Measurements from ENCODE around the gene FDX1. TPM values are rescaled to one million over a fixed set of nuclear protein-coding genes. Genes with fewer than 3 reads are reported as not detected.
"Not testable (repeated sequence)": the region's sequence is repeated elsewhere in the genome, so short reads cannot be mapped to it uniquely, and the experiment has no call there.

Gene FDX1
- polyA plus RNA-seq, 2 of the 4 experiments (the other 2 are of a cell fraction) = 13.3 to 15.0 TPM

DNA sequence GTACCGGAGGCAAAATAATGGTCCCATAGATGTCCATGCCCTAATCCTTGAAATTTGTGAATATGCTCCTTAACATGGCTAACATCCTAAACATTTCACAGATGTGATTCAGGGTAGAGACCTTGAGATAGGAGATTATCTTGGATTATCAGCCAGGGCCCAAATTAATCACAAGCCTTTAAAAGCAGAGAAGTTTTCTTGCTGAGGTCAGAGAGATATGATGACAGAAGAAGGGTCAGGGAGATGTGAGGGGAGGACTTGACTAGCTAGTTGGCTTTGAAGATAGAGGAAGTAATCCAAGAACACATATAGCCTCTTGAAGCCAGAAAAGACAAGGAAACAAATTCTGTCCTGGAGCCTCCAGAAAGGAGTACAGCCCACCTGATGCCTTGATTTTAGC is 19.1 kb upstream of the FDX1 start:
- 95% methylated on average over 1 of the region's 1 CpG for WGBS (ENCODE audit: missing lambda C conversion rate)

DNA sequence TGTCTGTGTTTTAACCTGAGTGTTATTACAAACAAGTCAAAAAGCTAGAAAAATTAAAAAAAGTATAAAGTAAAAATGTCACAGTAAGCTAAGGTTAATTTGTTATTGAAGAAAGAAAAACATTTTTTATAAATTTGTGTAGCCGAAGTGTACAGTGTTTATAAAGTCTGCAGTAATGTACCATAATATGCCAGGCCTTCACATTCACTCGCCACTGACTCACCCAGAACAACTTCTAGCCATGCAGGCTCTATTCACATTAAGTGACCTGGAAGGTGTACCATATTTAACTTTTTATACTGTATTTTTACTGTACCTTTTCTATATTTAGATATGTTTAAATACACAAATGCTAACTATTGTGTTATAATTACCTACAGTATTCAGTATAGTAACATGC is 14.7 kb upstream of the FDX1 start:
- Histone ChIP-seq H3K4me1 (no peaks in the 10 kb centered on the region), H3K4me3 (no peak overlapping the region), H3K9me3 (no peaks in the 10 kb centered on the region; the same call in 2 of the 3 replicates), H3K27ac (no peak overlapping the region), H3K4me2 (no peak overlapping the region)
- 89% methylated on average over 2 of the region's 2 CpGs for WGBS (ENCODE audit: missing lambda C conversion rate)
- CTCF ChIA-PET = interaction anchor here (1.3 to 2.2 kb wide), 2 partner anchors 12 to 38 kb away, joined by 3 to 7 read pairs; no protein-coding TSS in a partner anchor
- DNase-seq (ENCODE audit: low read depth in 1 of 2, low spot score in 1 of 2) (no peak), ATAC-seq (no peak), FAIRE-seq (no peak)
- no peak for TF ChIP-seq BHLHE40 (IDR thresholded peaks at IDR 0.05; ENCODE audit: low read depth, low read length)
- no peak for TF ChIP-seq CHD4 (IDR thresholded peaks at IDR 0.05; ENCODE audit: borderline replicate concordance)
- TF ChIP-seq NR3C1 (IDR thresholded peaks at IDR 0.05) = no peak
- no peak for TF ChIP-seq MAZ (IDR thresholded peaks at IDR 0.05; ENCODE audit: borderline replicate concordance, low read depth, low read length)
- TF ChIP-seq EHF (CRISPR knock-in tag; IDR thresholded peaks at IDR 0.05) = no peak
- no peak for TF ChIP-seq FOSB (CRISPR knock-in tag; IDR thresholded peaks at IDR 0.05)
- TF ChIP-seq, protein P1, sequence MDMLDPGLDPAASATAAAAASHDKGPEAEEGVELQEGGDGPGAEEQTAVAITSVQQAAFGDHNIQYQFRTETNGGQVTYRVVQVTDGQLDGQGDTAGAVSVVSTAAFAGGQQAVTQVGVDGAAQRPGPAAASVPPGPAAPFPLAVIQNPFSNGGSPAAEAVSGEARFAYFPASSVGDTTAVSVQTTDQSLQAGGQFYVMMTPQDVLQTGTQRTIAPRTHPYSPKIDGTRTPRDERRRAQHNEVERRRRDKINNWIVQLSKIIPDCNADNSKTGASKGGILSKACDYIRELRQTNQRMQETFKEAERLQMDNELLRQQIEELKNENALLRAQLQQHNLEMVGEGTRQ (IDR thresholded peaks at IDR 0.05) = no peak
- TF ChIP-seq SMC3 (IDR thresholded peaks at IDR 0.05) = no peak
- no peak for TF ChIP-seq CBX2 (IDR thresholded peaks at IDR 0.05; ENCODE audit: borderline replicate concordance, low read depth)
- TF ChIP-seq, protein P2, sequence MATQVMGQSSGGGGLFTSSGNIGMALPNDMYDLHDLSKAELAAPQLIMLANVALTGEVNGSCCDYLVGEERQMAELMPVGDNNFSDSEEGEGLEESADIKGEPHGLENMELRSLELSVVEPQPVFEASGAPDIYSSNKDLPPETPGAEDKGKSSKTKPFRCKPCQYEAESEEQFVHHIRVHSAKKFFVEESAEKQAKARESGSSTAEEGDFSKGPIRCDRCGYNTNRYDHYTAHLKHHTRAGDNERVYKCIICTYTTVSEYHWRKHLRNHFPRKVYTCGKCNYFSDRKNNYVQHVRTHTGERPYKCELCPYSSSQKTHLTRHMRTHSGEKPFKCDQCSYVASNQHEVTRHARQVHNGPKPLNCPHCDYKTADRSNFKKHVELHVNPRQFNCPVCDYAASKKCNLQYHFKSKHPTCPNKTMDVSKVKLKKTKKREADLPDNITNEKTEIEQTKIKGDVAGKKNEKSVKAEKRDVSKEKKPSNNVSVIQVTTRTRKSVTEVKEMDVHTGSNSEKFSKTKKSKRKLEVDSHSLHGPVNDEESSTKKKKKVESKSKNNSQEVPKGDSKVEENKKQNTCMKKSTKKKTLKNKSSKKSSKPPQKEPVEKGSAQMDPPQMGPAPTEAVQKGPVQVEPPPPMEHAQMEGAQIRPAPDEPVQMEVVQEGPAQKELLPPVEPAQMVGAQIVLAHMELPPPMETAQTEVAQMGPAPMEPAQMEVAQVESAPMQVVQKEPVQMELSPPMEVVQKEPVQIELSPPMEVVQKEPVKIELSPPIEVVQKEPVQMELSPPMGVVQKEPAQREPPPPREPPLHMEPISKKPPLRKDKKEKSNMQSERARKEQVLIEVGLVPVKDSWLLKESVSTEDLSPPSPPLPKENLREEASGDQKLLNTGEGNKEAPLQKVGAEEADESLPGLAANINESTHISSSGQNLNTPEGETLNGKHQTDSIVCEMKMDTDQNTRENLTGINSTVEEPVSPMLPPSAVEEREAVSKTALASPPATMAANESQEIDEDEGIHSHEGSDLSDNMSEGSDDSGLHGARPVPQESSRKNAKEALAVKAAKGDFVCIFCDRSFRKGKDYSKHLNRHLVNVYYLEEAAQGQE (IDR thresholded peaks at IDR 0.05) = no peak
- TF ChIP-seq HEYL (CRISPR knock-in tag; IDR thresholded peaks at IDR 0.05) = no peak
- POLR2A ChIA-PET = no interaction called here

More for the DNA sequence above, 19.1 kb upstream of the FDX1 start:
- no peak overlapping the region for H3K27ac ChIP-seq
- H3K4me1 ChIP-seq = no peaks in the 10 kb centered on the region
- no peaks in the 10 kb centered on the region for H3K9me3 ChIP-seq
- TF ChIP-seq ZSCAN20 (CRISPR knock-in tag; IDR thresholded peaks at IDR 0.05) (no peak), RARB (CRISPR knock-in tag; IDR thresholded peaks at IDR 0.05) (no peak), NPAS2 (CRISPR knock-in tag; IDR thresholded peaks at IDR 0.05; ENCODE audit: borderline replicate concordance) (no peak), EHF (CRISPR knock-in tag; IDR thresholded peaks at IDR 0.05) (no peak), ZC3H11A (IDR thresholded peaks at IDR 0.05) (no peak), NR3C1 (IDR thresholded peaks at IDR 0.05) (no peak), RFX5 (IDR thresholded peaks at IDR 0.05) (no peak), KDM1A (IDR thresholded peaks at IDR 0.05; ENCODE audit: low read depth) (no peak)
- TF ChIP-seq, protein P3, sequence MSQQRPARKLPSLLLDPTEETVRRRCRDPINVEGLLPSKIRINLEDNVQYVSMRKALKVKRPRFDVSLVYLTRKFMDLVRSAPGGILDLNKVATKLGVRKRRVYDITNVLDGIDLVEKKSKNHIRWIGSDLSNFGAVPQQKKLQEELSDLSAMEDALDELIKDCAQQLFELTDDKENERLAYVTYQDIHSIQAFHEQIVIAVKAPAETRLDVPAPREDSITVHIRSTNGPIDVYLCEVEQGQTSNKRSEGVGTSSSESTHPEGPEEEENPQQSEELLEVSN (IDR thresholded peaks at IDR 0.05; ENCODE audit: borderline replicate concordance, low read depth) = no peak
- TF ChIP-seq, protein P2 (IDR thresholded peaks at IDR 0.05) = no peak
- DNase-seq (ENCODE audit: low read depth in 1 of 2, low spot score in 1 of 2) (no peak), ATAC-seq (no peak), FAIRE-seq (no peak)
- no peak overlapping the region for H3K4me3 ChIP-seq
- CTCF ChIA-PET = interaction anchor here (1.1 kb wide), 1 partner anchor 15 kb away, joined by 3 read pairs; no protein-coding TSS in a partner anchor
- POLR2A ChIA-PET = no interaction called here
- no peak overlapping the region for H3K4me2 ChIP-seq

DNA sequence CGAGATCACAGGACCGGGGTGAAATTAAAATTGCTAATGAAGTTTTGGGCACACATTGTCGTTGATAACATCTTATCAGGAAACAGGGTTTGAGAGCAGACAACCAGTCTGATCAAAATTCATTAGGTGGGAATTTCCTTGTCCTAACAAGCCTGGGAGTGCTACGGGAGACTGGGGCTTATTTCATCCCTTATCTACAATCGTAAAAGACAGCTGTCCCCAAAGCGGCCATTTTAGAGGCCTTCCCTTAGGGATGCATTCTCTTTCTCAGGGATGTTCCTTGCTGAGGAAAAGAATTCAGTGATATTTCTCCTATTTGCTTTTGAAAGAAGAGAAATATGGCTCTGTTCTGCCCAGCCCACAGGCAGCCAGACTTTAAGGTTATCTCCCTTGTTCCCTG is 8.1 kb upstream of the FDX1 start:
- H3K4me2 ChIP-seq; FAIRE-seq; POLR2A ChIA-PET; H3K27ac ChIP-seq; H3K4me1 ChIP-seq; ATAC-seq; DNase-seq (ENCODE audit: low read depth in 1 of 2, low spot score in 1 of 2); H3K4me3 ChIP-seq; H3K9me3 ChIP-seq: not testable (repeated sequence)
- CTCF ChIA-PET = interaction anchor here (0.7 kb wide), 1 partner anchor 14 kb away, joined by 3 read pairs; no protein-coding TSS in a partner anchor
- WGBS (ENCODE audit: missing lambda C conversion rate) = 66% methylated on average over 6 of the region's 6 CpGs

Data from A549 (cell line).